ENCODE results near the gene RND3. TPM values are rescaled to one million over a fixed set of nuclear protein-coding genes. Genes with fewer than 3 reads are reported as not detected.

Gene RND3
- total and polyA plus RNA-seq, 9 of the 15 experiments (the other 6 are each of a cell fraction or from before 2014, with no cell fraction given), result 0.22 to 0.64 (median 0.29) TPM; not detected in 4

DNA sequence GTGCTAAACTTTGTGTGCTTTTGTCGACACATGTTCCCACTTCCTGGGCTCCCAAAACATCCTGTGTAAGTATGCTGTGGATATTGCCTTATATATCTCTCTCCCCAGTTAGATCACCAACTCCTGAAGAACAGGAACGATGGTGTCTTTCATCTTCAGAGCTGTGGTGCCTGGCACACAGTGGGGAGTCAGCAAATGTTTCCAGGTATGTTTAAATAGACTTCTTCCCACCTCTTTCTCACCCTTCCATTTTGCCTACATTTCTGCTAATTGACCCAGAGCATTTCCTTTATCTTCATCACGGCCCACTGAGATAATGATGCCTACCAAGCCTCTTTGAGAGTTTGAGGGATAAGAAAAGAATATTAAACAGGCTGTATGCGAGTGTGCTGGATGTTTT is 60.7 kb downstream of the RND3 start:
- CTCF ChIA-PET (ENCODE audit: low intra/inter-chr PET ratio), result no interaction called here
- POLR2A ChIA-PET, result no interaction called here
- peaks cover 2% of the 10 kb centered on the region; the same call in 1 of the 2 replicates for H3K9me3 ChIP-seq (replicated peaks; ENCODE audit: control insufficient read depth, insufficient read depth, low read depth, low read length)
- 1% methylated on average over 4 of the region's 4 CpGs for WGBS (ENCODE audit: insufficient coverage, low coverage, missing lambda C conversion rate)
- H2AFZ ChIP-seq (ENCODE audit: low read depth, low read length), result no peak overlapping the region
- no peak overlapping the region for H3K4me2 ChIP-seq (ENCODE audit: insufficient read depth, low read length)
- ATAC-seq (no peak), FAIRE-seq (no peak), DNase-seq (ENCODE audit: extremely low read depth in 1 of 4, low spot score in 3 of 4) (no peak)
- no peaks in the 10 kb centered on the region for H4K20me1 ChIP-seq (replicated peaks; ENCODE audit: control insufficient read depth, insufficient read depth, low read length)
- no peaks in the 10 kb centered on the region for H3K4me1 ChIP-seq (replicated peaks in 1 of 2; ENCODE audit: control insufficient read depth in 2 of 2, insufficient read depth in 2 of 2, low read length in 2 of 2)
- no TSS peak for BruUV-seq (replicated peaks)
- no peak overlapping the region for H3K27ac ChIP-seq (ENCODE audit: extremely low read depth, low read depth, low read length)
- no peaks in the 10 kb centered on the region for H3K27me3 ChIP-seq (ENCODE audit: control insufficient read depth in 2 of 2, insufficient read depth in 2 of 2, low read length in 2 of 2)
- no peaks in the 10 kb centered on the region for H3K9me1 ChIP-seq (ENCODE audit: control insufficient read depth, insufficient read depth, low read length)
- TF ChIP-seq, protein P1, sequence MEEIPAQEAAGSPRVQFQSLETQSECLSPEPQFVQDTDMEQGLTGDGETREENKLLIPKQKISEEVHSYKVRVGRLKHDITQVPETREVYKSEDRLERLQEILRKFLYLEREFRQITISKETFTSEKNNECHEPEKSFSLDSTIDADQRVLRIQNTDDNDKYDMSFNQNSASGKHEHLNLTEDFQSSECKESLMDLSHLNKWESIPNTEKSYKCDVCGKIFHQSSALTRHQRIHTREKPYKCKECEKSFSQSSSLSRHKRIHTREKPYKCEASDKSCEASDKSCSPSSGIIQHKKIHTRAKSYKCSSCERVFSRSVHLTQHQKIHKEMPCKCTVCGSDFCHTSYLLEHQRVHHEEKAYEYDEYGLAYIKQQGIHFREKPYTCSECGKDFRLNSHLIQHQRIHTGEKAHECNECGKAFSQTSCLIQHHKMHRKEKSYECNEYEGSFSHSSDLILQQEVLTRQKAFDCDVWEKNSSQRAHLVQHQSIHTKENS (CRISPR knock-in tag; IDR thresholded peaks at IDR 0.05), result no peak
- TF ChIP-seq ZNF140 (CRISPR knock-in tag; IDR thresholded peaks at IDR 0.05) (no peak), PYGO2 (tag; IDR thresholded peaks at IDR 0.05) (no peak), BRD4 (IDR thresholded peaks at IDR 0.05) (no peak)
- H3K4me3 ChIP-seq, result no peak overlapping the region
- H3K36me3 ChIP-seq (ENCODE audit: control insufficient read depth, insufficient read depth, low read length), result no peaks in the 10 kb centered on the region
- intact Hi-C loops (cut with micrococcal nuclease) (no loop called here), in situ Hi-C loops (cut with MboI) (no loop called here)
- no peak overlapping the region for H3K9ac ChIP-seq (ENCODE audit: insufficient read depth in 1 of 2, low read depth in 2 of 2, low read length in 2 of 2)
- no peaks in the 10 kb centered on the region for H3K79me2 ChIP-seq (ENCODE audit: control insufficient read depth, insufficient read depth, low read length)

DNA sequence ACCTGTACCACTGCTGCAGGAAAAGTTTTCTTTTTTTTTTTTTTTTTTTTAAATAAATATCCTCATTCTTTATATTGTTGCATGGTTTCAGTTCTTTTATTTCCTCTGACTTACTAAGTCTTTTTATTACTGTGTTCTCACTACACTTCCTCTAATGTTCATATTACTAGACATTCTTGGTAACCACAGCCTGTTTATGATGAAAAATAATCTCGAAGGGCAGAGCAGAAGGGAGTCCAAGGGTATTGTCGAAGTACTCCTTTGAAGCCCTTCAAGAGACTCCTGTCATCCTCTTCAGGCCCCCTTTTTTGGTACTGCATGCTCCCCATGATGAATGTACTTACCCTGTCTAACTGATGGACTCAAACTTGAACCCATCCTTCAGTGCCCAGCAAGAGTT is 61.2 kb downstream of the RND3 start:
- FAIRE-seq (no peak), DNase-seq (ENCODE audit: extremely low read depth in 1 of 4, low spot score in 3 of 4) (no peak), ATAC-seq (no peak)
- BruUV-seq (replicated peaks), result no TSS peak
- in situ Hi-C loops (cut with MboI) (no loop called here), intact Hi-C loops (cut with micrococcal nuclease) (no loop called here)
- H3K27ac ChIP-seq (ENCODE audit: extremely low read depth, low read depth, low read length), result no peak overlapping the region
- no peaks in the 10 kb centered on the region for H4K20me1 ChIP-seq (replicated peaks; ENCODE audit: control insufficient read depth, insufficient read depth, low read length)
- H3K4me3 ChIP-seq, result no peak overlapping the region
- no peaks in the 10 kb centered on the region for H3K27me3 ChIP-seq (ENCODE audit: control insufficient read depth in 2 of 2, insufficient read depth in 2 of 2, low read length in 2 of 2)
- H3K9me3 ChIP-seq (replicated peaks; ENCODE audit: control insufficient read depth, insufficient read depth, low read depth, low read length), result peaks cover 2% of the 10 kb centered on the region; the same call in 1 of the 2 replicates
- 0% methylated on average over 2 of the region's 2 CpGs for WGBS (ENCODE audit: insufficient coverage, low coverage, missing lambda C conversion rate)
- no peak overlapping the region for H2AFZ ChIP-seq (ENCODE audit: low read depth, low read length)
- H3K9ac ChIP-seq (ENCODE audit: insufficient read depth in 1 of 2, low read depth in 2 of 2, low read length in 2 of 2), result no peak overlapping the region
- H3K79me2 ChIP-seq (ENCODE audit: control insufficient read depth, insufficient read depth, low read length), result no peaks in the 10 kb centered on the region
- ChIA-PET POLR2A (no interaction called here), CTCF (ENCODE audit: low intra/inter-chr PET ratio) (no interaction called here)
- H3K9me1 ChIP-seq (ENCODE audit: control insufficient read depth, insufficient read depth, low read length), result no peaks in the 10 kb centered on the region
- no peak overlapping the region for H3K4me2 ChIP-seq (ENCODE audit: insufficient read depth, low read length)
- H3K4me1 ChIP-seq (replicated peaks in 1 of 2; ENCODE audit: control insufficient read depth in 2 of 2, insufficient read depth in 2 of 2, low read length in 2 of 2), result no peaks in the 10 kb centered on the region
- no peaks in the 10 kb centered on the region for H3K36me3 ChIP-seq (ENCODE audit: control insufficient read depth, insufficient read depth, low read length)
- TF ChIP-seq ZNF668 (CRISPR knock-in tag; IDR thresholded peaks at IDR 0.05), result no peak
- TF ChIP-seq, protein P2, sequence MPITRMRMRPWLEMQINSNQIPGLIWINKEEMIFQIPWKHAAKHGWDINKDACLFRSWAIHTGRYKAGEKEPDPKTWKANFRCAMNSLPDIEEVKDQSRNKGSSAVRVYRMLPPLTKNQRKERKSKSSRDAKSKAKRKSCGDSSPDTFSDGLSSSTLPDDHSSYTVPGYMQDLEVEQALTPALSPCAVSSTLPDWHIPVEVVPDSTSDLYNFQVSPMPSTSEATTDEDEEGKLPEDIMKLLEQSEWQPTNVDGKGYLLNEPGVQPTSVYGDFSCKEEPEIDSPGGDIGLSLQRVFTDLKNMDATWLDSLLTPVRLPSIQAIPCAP (CRISPR knock-in tag; IDR thresholded peaks at IDR 0.05; ENCODE audit: borderline replicate concordance), result no peak
- no peak for TF ChIP-seq ZKSCAN8 (CRISPR knock-in tag; IDR thresholded peaks at IDR 0.05)
- TF ChIP-seq, protein P3, sequence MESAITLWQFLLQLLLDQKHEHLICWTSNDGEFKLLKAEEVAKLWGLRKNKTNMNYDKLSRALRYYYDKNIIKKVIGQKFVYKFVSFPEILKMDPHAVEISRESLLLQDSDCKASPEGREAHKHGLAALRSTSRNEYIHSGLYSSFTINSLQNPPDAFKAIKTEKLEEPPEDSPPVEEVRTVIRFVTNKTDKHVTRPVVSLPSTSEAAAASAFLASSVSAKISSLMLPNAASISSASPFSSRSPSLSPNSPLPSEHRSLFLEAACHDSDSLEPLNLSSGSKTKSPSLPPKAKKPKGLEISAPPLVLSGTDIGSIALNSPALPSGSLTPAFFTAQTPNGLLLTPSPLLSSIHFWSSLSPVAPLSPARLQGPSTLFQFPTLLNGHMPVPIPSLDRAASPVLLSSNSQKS (CRISPR knock-in tag; IDR thresholded peaks at IDR 0.05), result no peak
- no peak for TF ChIP-seq FOXJ3 (CRISPR knock-in tag; IDR thresholded peaks at IDR 0.05)
- TF ChIP-seq NFXL1 (CRISPR knock-in tag; IDR thresholded peaks at IDR 0.05), result no peak
- TF ChIP-seq HDAC6 (IDR thresholded peaks at IDR 0.05; ENCODE audit: low read depth, low read length), result no peak
- no peak for TF ChIP-seq ZNF184 (CRISPR knock-in tag; IDR thresholded peaks at IDR 0.05)
- TF ChIP-seq, protein P4, sequence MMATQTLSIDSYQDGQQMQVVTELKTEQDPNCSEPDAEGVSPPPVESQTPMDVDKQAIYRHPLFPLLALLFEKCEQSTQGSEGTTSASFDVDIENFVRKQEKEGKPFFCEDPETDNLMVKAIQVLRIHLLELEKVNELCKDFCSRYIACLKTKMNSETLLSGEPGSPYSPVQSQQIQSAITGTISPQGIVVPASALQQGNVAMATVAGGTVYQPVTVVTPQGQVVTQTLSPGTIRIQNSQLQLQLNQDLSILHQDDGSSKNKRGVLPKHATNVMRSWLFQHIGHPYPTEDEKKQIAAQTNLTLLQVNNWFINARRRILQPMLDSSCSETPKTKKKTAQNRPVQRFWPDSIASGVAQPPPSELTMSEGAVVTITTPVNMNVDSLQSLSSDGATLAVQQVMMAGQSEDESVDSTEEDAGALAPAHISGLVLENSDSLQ (IDR thresholded peaks at IDR 0.05), result no peak
- no peak for TF ChIP-seq RUNX1 (IDR thresholded peaks at IDR 0.05; ENCODE audit: low read depth)
